ENCODE measurements around the gene F11R.

DNA sequence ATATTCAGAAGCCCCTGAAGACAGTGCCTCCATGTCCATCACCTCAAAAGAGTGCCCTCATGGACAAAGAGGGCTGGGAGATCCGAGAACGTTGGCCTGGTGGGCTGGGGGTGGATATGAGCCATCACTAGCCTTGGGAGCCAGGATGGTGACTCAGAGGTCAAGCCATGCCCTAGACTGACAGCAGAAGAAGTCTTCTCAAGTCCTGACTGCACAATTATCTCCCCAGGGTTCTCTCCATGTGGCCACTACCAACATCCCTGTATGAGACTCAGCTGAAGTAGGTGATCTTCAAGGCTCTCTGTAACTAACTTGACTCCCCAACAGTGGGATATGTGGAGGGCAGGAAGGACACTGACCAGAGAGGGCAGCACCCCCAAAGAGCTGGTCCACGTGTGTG is 31.9 kb upstream of the F11R start:
- TF ChIP-seq, protein P1, sequence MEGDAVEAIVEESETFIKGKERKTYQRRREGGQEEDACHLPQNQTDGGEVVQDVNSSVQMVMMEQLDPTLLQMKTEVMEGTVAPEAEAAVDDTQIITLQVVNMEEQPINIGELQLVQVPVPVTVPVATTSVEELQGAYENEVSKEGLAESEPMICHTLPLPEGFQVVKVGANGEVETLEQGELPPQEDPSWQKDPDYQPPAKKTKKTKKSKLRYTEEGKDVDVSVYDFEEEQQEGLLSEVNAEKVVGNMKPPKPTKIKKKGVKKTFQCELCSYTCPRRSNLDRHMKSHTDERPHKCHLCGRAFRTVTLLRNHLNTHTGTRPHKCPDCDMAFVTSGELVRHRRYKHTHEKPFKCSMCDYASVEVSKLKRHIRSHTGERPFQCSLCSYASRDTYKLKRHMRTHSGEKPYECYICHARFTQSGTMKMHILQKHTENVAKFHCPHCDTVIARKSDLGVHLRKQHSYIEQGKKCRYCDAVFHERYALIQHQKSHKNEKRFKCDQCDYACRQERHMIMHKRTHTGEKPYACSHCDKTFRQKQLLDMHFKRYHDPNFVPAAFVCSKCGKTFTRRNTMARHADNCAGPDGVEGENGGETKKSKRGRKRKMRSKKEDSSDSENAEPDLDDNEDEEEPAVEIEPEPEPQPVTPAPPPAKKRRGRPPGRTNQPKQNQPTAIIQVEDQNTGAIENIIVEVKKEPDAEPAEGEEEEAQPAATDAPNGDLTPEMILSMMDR (IDR thresholded peaks at IDR 0.05 in 4 of 5, conservative IDR thresholded peaks at IDR 0.05 in 1 of 5): no peak
- no peak for TF ChIP-seq POLR2A (IDR thresholded peaks at IDR 0.05)
